ENCODE data around the gene ESPNL. TPM values are rescaled to one million over a fixed set of nuclear protein-coding genes. Genes with fewer than 3 reads are reported as not detected.

ESPNL gene
- total RNA-seq, 4 donors from 2014 or later: 0.44 to 2.1 TPM; not detected in 2

- Histone ChIP-seq H3K27me3 (no peaks in the 10 kb centered on the region), H3K9me3 (no peaks in the 10 kb centered on the region), H3K27ac (no peak overlapping the region), H3K4me3 (no peak overlapping the region), H3K36me3 (peaks cover 9 to 99% (median 28%) of the 10 kb centered on the region in 3 donors), H3K4me1 (peaks cover 0 to 16% (median 11%) of the 10 kb centered on the region in 4 donors)
- 94 to 97% methylated on average over 8 of the region's 8 CpGs for WGBS, 2 donors
- no peak for TF ChIP-seq POLR2A (IDR thresholded peaks at IDR 0.05)
- TF ChIP-seq CTCF (IDR thresholded peaks at IDR 0.05): no peak
- TF ChIP-seq EP300 (IDR thresholded peaks at IDR 0.05): no peak
- no peak for DNase-seq (ENCODE audit: low spot score in 2 of 2)
These were observed 74.2 kb downstream of the ESPNL start for GRCh38 chr2:238174291-238174690.

- DNase-seq (ENCODE audit: low spot score in 2 of 2): no peak
- no peaks in the 10 kb centered on the region for H3K9me3 ChIP-seq
- no peak for TF ChIP-seq POLR2A (IDR thresholded peaks at IDR 0.05)
- TF ChIP-seq EP300 (IDR thresholded peaks at IDR 0.05): no peak
- TF ChIP-seq CTCF (IDR thresholded peaks at IDR 0.05): no peak
- H3K4me3 ChIP-seq: no peak overlapping the region
- no peak overlapping the region for H3K27ac ChIP-seq
- peaks cover 0 to 12% (median 10%) of the 10 kb centered on the region in 4 donors for H3K4me1 ChIP-seq
- peaks cover 12 to 100% (median 32%) of the 10 kb centered on the region in 3 donors for H3K36me3 ChIP-seq
- WGBS, 2 donors: 80 to 83% methylated on average over 3 of the region's 3 CpGs
- H3K27me3 ChIP-seq: no peaks in the 10 kb centered on the region
These were observed 74.6 kb downstream of the ESPNL start for GRCh38 chr2:238174701-238175100.

- Histone ChIP-seq H3K4me1 (peaks cover 0 to 2% (median 0%) of the 10 kb centered on the region in 4 donors), H3K4me3 (no peak overlapping the region), H3K36me3 (peaks cover 17 to 100% (median 43%) of the 10 kb centered on the region in 3 donors), H3K9me3 (no peaks in the 10 kb centered on the region), H3K27me3 (no peaks in the 10 kb centered on the region), H3K27ac (no peak overlapping the region)
- DNase-seq (ENCODE audit: low spot score in 2 of 2): no peak
- no peak for TF ChIP-seq CTCF (IDR thresholded peaks at IDR 0.05)
- TF ChIP-seq POLR2A (IDR thresholded peaks at IDR 0.05): no peak
- no peak for TF ChIP-seq EP300 (IDR thresholded peaks at IDR 0.05)
These were observed 76.5 kb downstream of the ESPNL start for GRCh38 chr2:238176613-238177012.

GRCh38 chr2:238180554-238180953 lies 80.4 kb downstream of the ESPNL start:
- Histone ChIP-seq H3K36me3 (peaks cover 20 to 100% (median 39%) of the 10 kb centered on the region in 3 donors), H3K27me3 (no peaks in the 10 kb centered on the region), H3K27ac (no peak overlapping the region), H3K4me3 (no peak overlapping the region), H3K9me3 (no peaks in the 10 kb centered on the region), H3K4me1 (no peaks in the 10 kb centered on the region)
- DNase-seq (ENCODE audit: low spot score in 2 of 2): no peak
- TF ChIP-seq EP300 (IDR thresholded peaks at IDR 0.05) (no peak), POLR2A (IDR thresholded peaks at IDR 0.05) (no peak), CTCF (IDR thresholded peaks at IDR 0.05) (no peak)
- WGBS, 2 donors: 87 to 89% methylated on average over 5 of the region's 5 CpGs

GRCh38 chr2:238182362-238182761 lies 82.2 kb downstream of the ESPNL start:
- H3K4me3 ChIP-seq: no peak overlapping the region
- peaks cover 16 to 99% (median 43%) of the 10 kb centered on the region in 3 donors for H3K36me3 ChIP-seq
- no peak for TF ChIP-seq EP300 (IDR thresholded peaks at IDR 0.05)
- TF ChIP-seq CTCF (IDR thresholded peaks at IDR 0.05): no peak
- TF ChIP-seq POLR2A (IDR thresholded peaks at IDR 0.05): no peak
- no peaks in the 10 kb centered on the region for H3K9me3 ChIP-seq
- no peak for DNase-seq (ENCODE audit: low spot score in 2 of 2)
- H3K27me3 ChIP-seq: no peaks in the 10 kb centered on the region
- WGBS, 2 donors: 81 to 85% methylated on average over 6 of the region's 6 CpGs
- peaks cover 0 to 6% (median 0%) of the 10 kb centered on the region in 4 donors for H3K4me1 ChIP-seq
- H3K27ac ChIP-seq: no peak overlapping the region

Other genes with a start within 250 kb of the ESPNL start
- 100 to 1,000 TPM in 1 of 4 donors, 10 to 100 TPM in 3; 60.6 to 105 (median 76.2) TPM for gene RAMP1, start 240.7 kb upstream of the ESPNL start, total RNA-seq
- 10 to 100 TPM; 35.1 to 73.8 (median 41.2) TPM for gene UBE2F, start 133.3 kb upstream of the ESPNL start, total RNA-seq
- gene SCLY, start 39.3 kb upstream of the ESPNL start, total RNA-seq: 10 to 100 TPM; 13.6 to 23.3 (median 17.6) TPM
- gene KLHL30, start 38.3 kb downstream of the ESPNL start, total RNA-seq: 1 to 10 TPM in 3 of 4 donors, under 1 TPM in 1; 0.63 to 2.1 (median 1.6) TPM
- gene ERFE, start 58.6 kb downstream of the ESPNL start, total RNA-seq: not detected
- gene ILKAP, start 103.4 kb downstream of the ESPNL start, total RNA-seq: 10 to 100 TPM; 40.8 to 53.1 (median 47.9) TPM
- gene HES6, start 139.7 kb downstream of the ESPNL start, total RNA-seq: 10 to 100 TPM in 2 of 4 donors, 1 to 10 TPM in 2; 4.4 to 18.6 (median 12.4) TPM
- 10 to 100 TPM in 2 of 4 donors, 1 to 10 TPM in 2; 8.2 to 18.6 (median 9.8) TPM for gene PER2, start 188.3 kb downstream of the ESPNL start, total RNA-seq
- 10 to 100 TPM; 11.6 to 17.4 (median 15.7) TPM for gene TRAF3IP1, start 220.2 kb downstream of the ESPNL start, total RNA-seq

All from tibial nerve (tissue), 4 donors.